B cell (primary cell): ENCODE data around the gene NEK8. TPM values are rescaled to one million over a fixed set of nuclear protein-coding genes. Genes with fewer than 3 reads are reported as not detected.
A peak's percentile ranks its signal among the peaks of the same experiment; 100 is the strongest.

Experiments used
- ATAC-seq: fragments of 200-7000 bp; cut with Tn5 transposase; one replicate; pipeline ENCODE4 v1.10.0; 2021; ENCODE audit warnings: low read depth, mild to moderate bottlenecking, moderate number of reproducible peaks, moderate library complexity
- CTCF ChIA-PET: fragments of 350-600 bp; sonication (Branson Sonifier 250); formaldehyde crosslinking; loops from one replicate; lab custom pipeline; 2021; ENCODE audit warnings: antibody characterized with exemption, inconsistent platforms; lab: Charles Lee
- POLR2A ChIA-PET: fragments of 350-600 bp; sonication (Branson Sonifier 250); formaldehyde crosslinking; loops from one replicate; lab custom pipeline; 2021; ENCODE audit warnings: antibody characterized with exemption; lab: Charles Lee
- DNase-seq: peaks from one replicate; pipeline ENCODE4 v3.0.0; 2013
- H2AFZ ChIP-seq: 2 replicates; pipeline ENCODE4 v1.6.1; 2012; ENCODE audit warnings: mild to moderate bottlenecking, low read depth, low read length; ENCODE audit not compliant: insufficient read depth, poor library complexity, severe bottlenecking
- H3K27ac ChIP-seq, 2 donors: 1 replicate in 1 of 2; 2 replicates in 1 of 2; pipeline ENCODE4 v1.5.1; 2012 to 2013; ENCODE audit warnings: low read length in 2 of 2, mild to moderate bottlenecking in 2 of 2, moderate library complexity in 1 of 2
- H3K27me3 ChIP-seq, 4 experiments: fragments of 200-600 bp in 1 of 4; sonication (generic) in 1 of 4; replicated peaks in 1 of 4; 1 replicate in 2 of 4; 2 replicates in 2 of 4; pipeline versions ENCODE4 v1.6.1 to v1.7.0; 2013 to 2016; ENCODE audit warnings: low read length in 3 of 4, mild to moderate bottlenecking in 2 of 4, mixed read lengths in 1 of 4, moderate library complexity in 1 of 4; ENCODE audit not compliant: insufficient read depth in 4 of 4, control insufficient read depth in 3 of 4; ENCODE audit errors: control extremely low read depth in 1 of 4
- H3K36me3 ChIP-seq, 2 experiments: replicated peaks in 1 of 2; 1 replicate in 1 of 2; 2 replicates in 1 of 2; pipeline versions ENCODE4 v1.6.1 to v1.7.1; 2013; ENCODE audit warnings: low read length in 1 of 2; ENCODE audit not compliant: insufficient read depth in 2 of 2, control insufficient read depth in 1 of 2; ENCODE audit errors: control extremely low read depth in 1 of 2, extremely low read depth in 1 of 2
- H3K4me1 ChIP-seq, 2 donors: fragments of 200-600 bp in 1 of 2; sonication (generic) in 1 of 2; 1 replicate in 1 of 2; 2 replicates in 1 of 2; pipeline versions ENCODE4 v1.5.1 to v1.6.1; 2013 to 2017; ENCODE audit warnings: low read length in 2 of 2; ENCODE audit not compliant: control insufficient read depth in 2 of 2, insufficient read depth in 2 of 2
- H3K4me2 ChIP-seq: replicated peaks from 2 replicates; pipeline ENCODE3; 2012; ENCODE audit warnings: mild to moderate bottlenecking, low read depth, low read length; ENCODE audit not compliant: poor library complexity, severe bottlenecking
- H3K4me3 ChIP-seq, 5 experiments: fragments of 200-600 bp in 1 of 5; sonication (generic) in 1 of 5; 1 replicate in 3 of 5; 2 replicates in 2 of 5; pipeline versions ENCODE4 v1.5.1 to v1.7.0; 2011 to 2016; ENCODE audit warnings: low read length in 4 of 5, mild to moderate bottlenecking in 4 of 5, low read depth in 2 of 5, control low read depth in 1 of 5, moderate library complexity in 1 of 5; ENCODE audit not compliant: insufficient read depth in 1 of 5; ENCODE audit errors: control extremely low read depth in 1 of 5, extremely low read depth in 1 of 5
- H3K79me2 ChIP-seq: fragments of 200-600 bp; sonication (generic); one replicate; pipeline ENCODE4 v1.6.0; 2016; ENCODE audit warnings: low read length; ENCODE audit not compliant: control insufficient read depth, insufficient read depth
- H3K9ac ChIP-seq: fragments of 200-600 bp; sonication (generic); 2 replicates; pipeline ENCODE4 v1.6.1; 2017; ENCODE audit warnings: mild to moderate bottlenecking, low read length, moderate library complexity
- H3K9me3 ChIP-seq, 3 donors: one replicate each; pipeline versions ENCODE4 v1.6.1 to v1.7.1; 2013; ENCODE audit warnings: low read length in 2 of 3; ENCODE audit not compliant: control insufficient read depth in 2 of 3, insufficient read depth in 1 of 3; ENCODE audit errors: control extremely low read depth in 1 of 3
- H4K20me1 ChIP-seq: 2 replicates; pipeline ENCODE4 v1.6.0; 2012; ENCODE audit warnings: mild to moderate bottlenecking, low read length; ENCODE audit not compliant: insufficient read depth, control insufficient read depth, poor library complexity, severe bottlenecking
- H3K27ac Mint-ChIP-seq: one replicate; pipeline ENCODE4 v1.8.0; 2021; ENCODE audit warnings: mixed read lengths
- H3K27me3 Mint-ChIP-seq: one replicate; pipeline ENCODE4 v1.8.0; 2021; ENCODE audit warnings: mixed read lengths
- H3K4me1 Mint-ChIP-seq: one replicate; pipeline ENCODE4 v1.8.0; 2021; ENCODE audit warnings: mixed read lengths
- H3K4me3 Mint-ChIP-seq: one replicate; pipeline ENCODE4 v1.8.0; 2021; ENCODE audit warnings: mixed read lengths
- H3K9me3 Mint-ChIP-seq: one replicate; pipeline ENCODE4 v1.8.0; 2022; ENCODE audit warnings: mixed read lengths; ENCODE audit not compliant: insufficient read depth
- EZH2 ChIP-seq: IDR thresholded peaks from 2 replicates; pipeline ENCODE4 v1.6.1; 2012; ENCODE audit warnings: borderline replicate concordance, low read depth, mild to moderate bottlenecking, moderate library complexity, low read length; ENCODE audit not compliant: insufficient read depth, poor library complexity, severe bottlenecking
- WGBS: methylation state at CpG from one replicate; pipeline ENCODE4 v1.1.5; 2013; ENCODE audit warnings: missing lambda C conversion rate; ENCODE audit not compliant: insufficient coverage; 5-methylcytosine and 5-hydroxymethylcytosine counted together
- intact Hi-C: fragments of 100-400 bp; cut with micrococcal nuclease; formaldehyde crosslinking; loops from one replicate; pipeline ENCODE4 v1.10.0; 2022
- polyA plus RNA-seq: library from polyadenylated mRNA; depleted of rRNA; stranded (reverse); fragments of >200 nt; gene quantifications from 2 replicates; pipeline ENCODE4 v1.2.3, GENCODE V29; 2012
- total RNA-seq, 2 donors: library from RNA; stranded (reverse); fragments of 120-200 nt in 1 of 2; gene quantifications; 1 replicate in 1 of 2; 2 replicates in 1 of 2; pipeline versions ENCODE4 v1.2.3 to v1.2.4, GENCODE V29; 2013 to 2022
- TF ChIP-seq, protein P1 (sequence below): fragments of 200-600 bp; IDR thresholded peaks from one replicate; pipeline ENCODE4 v1.8.0; 2022; ENCODE audit warnings: antibody characterized with exemption, mild to moderate bottlenecking

The NEK8 gene
- total and polyA plus RNA-seq, 2 donors (not counting 1 experiment from before 2014, with no cell fraction given): 58.0 to 305 TPM

DNA sequence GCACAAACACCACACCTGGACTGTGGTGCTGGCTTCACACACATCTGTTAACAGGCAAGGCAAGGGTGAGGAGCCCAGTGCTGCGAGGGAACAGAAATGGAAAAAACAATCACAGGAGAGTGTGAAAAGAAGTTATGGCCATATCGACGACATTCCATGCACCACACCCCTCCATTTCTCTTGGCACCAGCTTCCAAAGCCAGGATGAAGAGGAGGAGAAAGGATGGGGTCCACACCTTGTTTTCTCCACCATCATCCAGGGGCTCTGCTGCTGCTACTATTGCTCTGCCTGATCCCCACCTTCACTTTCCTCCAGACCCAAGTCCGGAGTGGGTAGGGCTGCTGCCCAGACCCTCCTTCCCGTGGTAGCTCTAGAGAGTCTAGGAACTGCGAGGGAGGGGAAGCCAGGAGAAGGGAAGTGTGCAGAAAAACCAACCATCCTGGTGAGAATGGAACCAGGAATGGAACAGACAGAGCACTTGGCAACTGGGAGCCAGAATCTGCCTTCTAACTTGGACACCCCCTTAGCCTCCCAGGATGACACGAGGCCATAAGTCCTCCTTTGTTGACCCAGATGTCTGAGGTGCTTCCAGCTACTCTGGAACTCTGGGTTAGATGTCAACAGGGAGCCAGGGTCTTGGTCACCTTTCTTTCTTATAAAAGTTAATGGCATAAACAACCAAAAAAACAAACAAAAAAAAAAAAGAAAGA lies 15.7 kb upstream of the NEK8 start:
- Histone ChIP-seq H2AFZ (peak overlapping the region; percentile 96), H4K20me1 (no peaks in the 10 kb centered on the region), H3K27ac (peak overlapping the region; percentile 69 to 79), H3K4me1 (peaks cover 19 to 32% of the 10 kb centered on the region in 2 donors), H3K4me3 (peak overlapping the region in 1 of 5 experiments; percentile 86), H3K27me3 (peaks cover 0 to 8% (median 2%) of the 10 kb centered on the region in 4 experiments), H3K79me2 (no peaks in the 10 kb centered on the region), H3K9ac (peak overlapping the region; percentile 74), H3K4me2 (peak overlapping the region; percentile 93), H3K9me3 (no peaks in the 10 kb centered on the region), H3K36me3 (no peaks in the 10 kb centered on the region)
- DNase-seq (no peak), ATAC-seq (no peak)
- no peaks in the 10 kb centered on the region for H3K27me3 Mint-ChIP-seq
- peak overlapping the region; percentile 93 for H3K27ac Mint-ChIP-seq
- CTCF ChIA-PET: interaction anchor here (0.7 to 3.2 kb wide), 5 partner anchors 14 to 404 kb away, joined by 3 to 31 read pairs (median 3); partner anchors contain the start of gene TLCD1
- H3K9me3 Mint-ChIP-seq: no peaks in the 10 kb centered on the region
- WGBS: 95% methylated on average over 3 of the region's 7 CpGs
- TF ChIP-seq, protein P1, sequence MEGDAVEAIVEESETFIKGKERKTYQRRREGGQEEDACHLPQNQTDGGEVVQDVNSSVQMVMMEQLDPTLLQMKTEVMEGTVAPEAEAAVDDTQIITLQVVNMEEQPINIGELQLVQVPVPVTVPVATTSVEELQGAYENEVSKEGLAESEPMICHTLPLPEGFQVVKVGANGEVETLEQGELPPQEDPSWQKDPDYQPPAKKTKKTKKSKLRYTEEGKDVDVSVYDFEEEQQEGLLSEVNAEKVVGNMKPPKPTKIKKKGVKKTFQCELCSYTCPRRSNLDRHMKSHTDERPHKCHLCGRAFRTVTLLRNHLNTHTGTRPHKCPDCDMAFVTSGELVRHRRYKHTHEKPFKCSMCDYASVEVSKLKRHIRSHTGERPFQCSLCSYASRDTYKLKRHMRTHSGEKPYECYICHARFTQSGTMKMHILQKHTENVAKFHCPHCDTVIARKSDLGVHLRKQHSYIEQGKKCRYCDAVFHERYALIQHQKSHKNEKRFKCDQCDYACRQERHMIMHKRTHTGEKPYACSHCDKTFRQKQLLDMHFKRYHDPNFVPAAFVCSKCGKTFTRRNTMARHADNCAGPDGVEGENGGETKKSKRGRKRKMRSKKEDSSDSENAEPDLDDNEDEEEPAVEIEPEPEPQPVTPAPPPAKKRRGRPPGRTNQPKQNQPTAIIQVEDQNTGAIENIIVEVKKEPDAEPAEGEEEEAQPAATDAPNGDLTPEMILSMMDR: no peak
- TF ChIP-seq EZH2: no peak
- peaks cover 21% of the 10 kb centered on the region for H3K4me1 Mint-ChIP-seq
- peak overlapping the region; percentile 96 for H3K4me3 Mint-ChIP-seq
- intact Hi-C loops: loop anchor here (10.0 kb wide), 2 partner anchors 138 to 432 kb away; partner anchors contain the start of genes ALDOC and PIGS
- POLR2A ChIA-PET: interaction anchor here (0.6 to 2.8 kb wide), 4 partner anchors 7 to 239 kb away, joined by 6 to 38 read pairs (median 16); partner anchors contain the start of genes NEK8, PHF12, RPL23A and TLCD1

DNA sequence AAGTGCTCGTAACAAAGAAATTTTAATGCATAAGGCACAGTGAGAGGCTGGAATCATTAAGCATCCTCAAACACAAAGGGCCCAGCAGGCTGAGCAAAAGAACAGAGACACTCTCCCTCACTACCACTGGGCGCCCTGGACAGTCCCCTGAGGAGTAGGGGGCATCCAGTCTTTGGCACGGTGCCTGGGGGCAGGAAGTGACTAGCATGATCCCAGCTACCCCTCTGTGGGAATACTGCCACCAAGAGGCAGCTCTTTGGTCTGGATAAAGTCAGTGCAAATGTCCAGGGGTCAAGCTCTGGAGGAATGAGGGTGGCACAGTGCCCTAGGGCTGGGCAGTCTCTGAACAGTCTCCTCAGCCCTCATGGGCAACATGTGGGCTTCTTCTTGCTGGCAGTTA lies 14.3 kb upstream of the NEK8 start:
- Mint-ChIP-seq H3K27me3 (no peaks in the 10 kb centered on the region), H3K27ac (no peak overlapping the region), H3K4me3 (no peak overlapping the region), H3K9me3 (no peaks in the 10 kb centered on the region), H3K4me1 (peaks cover 32% of the 10 kb centered on the region)
- Histone ChIP-seq H3K4me3 (no peak overlapping the region), H4K20me1 (no peaks in the 10 kb centered on the region), H3K27ac (no peak overlapping the region), H3K36me3 (no peaks in the 10 kb centered on the region), H3K79me2 (no peaks in the 10 kb centered on the region), H3K27me3 (peaks cover 0 to 8% (median 2%) of the 10 kb centered on the region in 4 experiments), H3K9ac (no peak overlapping the region), H3K4me2 (no peak overlapping the region), H3K4me1 (peaks cover 31 to 46% of the 10 kb centered on the region in 2 donors), H2AFZ (no peak overlapping the region), H3K9me3 (no peaks in the 10 kb centered on the region)
- intact Hi-C loops: loop anchor here (10.0 kb wide), 2 partner anchors 139 to 431 kb away; partner anchors contain the start of genes ALDOC and PIGS
- TF ChIP-seq, protein P1: no peak
- no peak for TF ChIP-seq EZH2
- WGBS: 88% methylated on average over 2 of the region's 3 CpGs
- CTCF ChIA-PET: no interaction called here
- ATAC-seq (no peak), DNase-seq (no peak)
- POLR2A ChIA-PET: no interaction called here
